ENCODE results near the gene SPATA18. TPM values are rescaled to one million over a fixed set of nuclear protein-coding genes. Genes with fewer than 3 reads are reported as not detected.

SPATA18 gene
- total RNA-seq, 4 donors from 2014 or later, result 0.30 to 6.3 (median 4.3) TPM

DNA sequence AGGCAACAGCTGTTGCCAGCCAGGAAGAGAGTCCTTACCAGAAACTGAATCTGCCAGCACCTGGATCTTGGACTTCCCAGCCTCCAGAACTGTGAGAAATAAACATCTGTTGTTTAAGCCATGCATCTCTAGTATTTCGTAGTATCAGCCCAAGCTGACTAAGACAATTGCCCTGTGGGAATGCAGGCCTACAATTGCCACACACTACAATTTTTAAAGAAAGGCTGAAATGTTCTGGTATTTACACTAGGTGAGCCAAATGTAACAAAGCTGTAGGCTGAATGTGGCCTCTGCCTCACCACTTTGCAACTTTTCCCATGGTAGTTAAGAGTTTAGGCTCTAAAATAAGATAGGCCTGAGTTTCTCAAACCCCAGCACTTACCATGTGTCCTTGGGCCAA, 59.1 kb downstream of the SPATA18 start:
- Histone ChIP-seq H3K4me3 (no peak overlapping the region), H3K27me3 (no peaks in the 10 kb centered on the region), H3K4me1 (peaks cover 0 to 19% (median 0%) of the 10 kb centered on the region in 4 donors), H3K36me3 (no peaks in the 10 kb centered on the region), H3K9me3 (no peaks in the 10 kb centered on the region), H3K27ac (no peak overlapping the region)
- TF ChIP-seq, protein P1, sequence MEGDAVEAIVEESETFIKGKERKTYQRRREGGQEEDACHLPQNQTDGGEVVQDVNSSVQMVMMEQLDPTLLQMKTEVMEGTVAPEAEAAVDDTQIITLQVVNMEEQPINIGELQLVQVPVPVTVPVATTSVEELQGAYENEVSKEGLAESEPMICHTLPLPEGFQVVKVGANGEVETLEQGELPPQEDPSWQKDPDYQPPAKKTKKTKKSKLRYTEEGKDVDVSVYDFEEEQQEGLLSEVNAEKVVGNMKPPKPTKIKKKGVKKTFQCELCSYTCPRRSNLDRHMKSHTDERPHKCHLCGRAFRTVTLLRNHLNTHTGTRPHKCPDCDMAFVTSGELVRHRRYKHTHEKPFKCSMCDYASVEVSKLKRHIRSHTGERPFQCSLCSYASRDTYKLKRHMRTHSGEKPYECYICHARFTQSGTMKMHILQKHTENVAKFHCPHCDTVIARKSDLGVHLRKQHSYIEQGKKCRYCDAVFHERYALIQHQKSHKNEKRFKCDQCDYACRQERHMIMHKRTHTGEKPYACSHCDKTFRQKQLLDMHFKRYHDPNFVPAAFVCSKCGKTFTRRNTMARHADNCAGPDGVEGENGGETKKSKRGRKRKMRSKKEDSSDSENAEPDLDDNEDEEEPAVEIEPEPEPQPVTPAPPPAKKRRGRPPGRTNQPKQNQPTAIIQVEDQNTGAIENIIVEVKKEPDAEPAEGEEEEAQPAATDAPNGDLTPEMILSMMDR (IDR thresholded peaks at IDR 0.05), result no peak
- TF ChIP-seq EP300 (IDR thresholded peaks at IDR 0.05) (no peak), POLR2A (IDR thresholded peaks at IDR 0.05) (no peak)
- DNase-seq (ENCODE audit: low spot score in 2 of 2), result no peak
- WGBS, 2 donors, result 79 to 82% methylated on average over 1 of the region's 1 CpG

DNA sequence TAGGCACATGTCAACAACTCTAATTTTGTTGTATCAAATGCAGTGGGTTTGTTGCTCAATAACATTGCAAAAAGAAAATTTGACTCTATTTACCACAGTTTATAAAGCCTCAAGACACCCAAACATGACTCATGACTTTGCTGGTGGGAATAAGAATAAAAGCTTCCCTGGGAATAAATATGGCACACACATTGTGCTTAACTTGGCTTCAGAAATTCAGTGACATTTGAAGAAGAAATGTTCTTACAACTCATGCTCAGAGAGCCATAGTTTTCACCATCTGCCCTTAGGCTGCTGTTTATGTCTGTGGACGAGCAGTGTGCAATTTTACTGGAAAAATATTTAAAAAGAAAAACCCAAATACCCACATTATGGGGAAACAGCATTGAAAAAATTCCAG, 60.9 kb downstream of the SPATA18 start:
- Histone ChIP-seq H3K9me3 (no peaks in the 10 kb centered on the region), H3K4me1 (peaks cover 0 to 14% (median 0%) of the 10 kb centered on the region in 4 donors), H3K4me3 (no peak overlapping the region), H3K27ac (no peak overlapping the region), H3K27me3 (no peaks in the 10 kb centered on the region), H3K36me3 (no peaks in the 10 kb centered on the region)
- 30 to 32% methylated on average over 1 of the region's 1 CpG for WGBS, 2 donors
- TF ChIP-seq, protein P1 (IDR thresholded peaks at IDR 0.05), result no peak
- TF ChIP-seq POLR2A (IDR thresholded peaks at IDR 0.05), result no peak
- no peak for TF ChIP-seq EP300 (IDR thresholded peaks at IDR 0.05)
- no peak for DNase-seq (ENCODE audit: low spot score in 2 of 2)

GRCh38 chr4:52112411-52112810, 61.3 kb downstream of the SPATA18 start:
- TF ChIP-seq EP300 (IDR thresholded peaks at IDR 0.05), result no peak
- TF ChIP-seq, protein P1 (IDR thresholded peaks at IDR 0.05), result no peak
- TF ChIP-seq POLR2A (IDR thresholded peaks at IDR 0.05), result no peak

DNA sequence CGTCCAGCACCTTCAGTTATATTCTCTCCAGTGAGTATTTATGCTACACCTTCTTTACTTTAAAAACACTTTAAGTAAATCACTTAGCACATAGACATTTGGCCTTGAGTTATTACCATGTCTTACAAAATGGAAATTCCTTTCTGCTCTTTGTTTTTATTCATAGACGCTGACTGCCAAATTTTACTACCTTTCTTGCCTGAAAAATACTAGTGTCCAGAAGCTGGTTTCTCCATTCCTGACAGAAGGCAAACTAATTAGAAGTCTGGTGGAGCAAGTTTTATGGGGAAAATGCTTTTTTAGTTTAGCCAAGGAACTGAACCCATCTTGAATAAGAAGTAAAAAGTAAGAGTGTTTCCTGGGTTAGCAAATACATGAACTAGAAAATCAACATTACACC, 65.5 kb downstream of the SPATA18 start:
- WGBS, 2 donors, result 82 to 83% methylated on average over 2 of the region's 2 CpGs
- no peak overlapping the region for H3K27ac ChIP-seq

More at GRCh38 chr4:52112411-52112810, 61.3 kb downstream of the SPATA18 start:
- Histone ChIP-seq H3K9me3 (no peaks in the 10 kb centered on the region), H3K27ac (no peak overlapping the region), H3K36me3 (no peaks in the 10 kb centered on the region), H3K4me3 (no peak overlapping the region), H3K4me1 (peaks cover 0 to 10% (median 0%) of the 10 kb centered on the region in 4 donors), H3K27me3 (no peaks in the 10 kb centered on the region)
- DNase-seq (ENCODE audit: low spot score in 2 of 2), result no peak
- WGBS, 2 donors, result 57 to 71% methylated on average over 1 of the region's 1 CpG

DNA sequence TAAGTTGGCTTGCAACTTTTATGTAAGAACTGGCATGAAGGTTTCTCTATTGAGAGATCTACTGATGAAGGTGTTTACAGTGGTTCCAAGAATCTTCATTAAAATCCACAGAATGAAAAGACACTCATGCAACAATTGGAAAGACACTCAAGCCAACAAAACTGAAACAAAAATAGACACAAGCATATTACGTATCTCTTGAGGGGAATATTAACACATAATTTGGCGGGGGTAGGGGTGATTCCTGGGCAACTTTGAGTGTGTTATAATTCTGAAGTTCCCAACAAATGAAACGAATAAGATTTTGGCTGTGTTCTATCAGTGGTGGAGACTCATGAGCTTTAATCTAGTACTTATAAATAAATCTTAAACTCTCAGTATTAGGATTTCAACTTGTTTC, 75.1 kb downstream of the SPATA18 start:
- Histone ChIP-seq H3K36me3 (no peaks in the 10 kb centered on the region), H3K27ac (no peak overlapping the region), H3K27me3 (no peaks in the 10 kb centered on the region), H3K4me1 (no peaks in the 10 kb centered on the region), H3K4me3 (no peak overlapping the region), H3K9me3 (peaks cover 0 to 9% (median 0%) of the 10 kb centered on the region in 4 donors)
- WGBS, 2 donors, result 54 to 58% methylated on average over 3 of the region's 3 CpGs
- TF ChIP-seq POLR2A (IDR thresholded peaks at IDR 0.05), result no peak
- TF ChIP-seq, protein P1 (IDR thresholded peaks at IDR 0.05), result no peak
- no peak for DNase-seq (ENCODE audit: low spot score in 2 of 2)

More for the DNA sequence above, 65.5 kb downstream of the SPATA18 start:
- no peaks in the 10 kb centered on the region for H3K27me3 ChIP-seq
- TF ChIP-seq POLR2A (IDR thresholded peaks at IDR 0.05) (no peak), EP300 (IDR thresholded peaks at IDR 0.05) (no peak)
- TF ChIP-seq, protein P1 (IDR thresholded peaks at IDR 0.05), result no peak
- no peaks in the 10 kb centered on the region for H3K9me3 ChIP-seq
- DNase-seq (ENCODE audit: low spot score in 2 of 2), result no peak
- H3K36me3 ChIP-seq, result no peaks in the 10 kb centered on the region
- no peak overlapping the region for H3K4me3 ChIP-seq
- H3K4me1 ChIP-seq, result peaks cover 0 to 8% (median 0%) of the 10 kb centered on the region in 4 donors

Data from tibial nerve (tissue), 4 donors.